CD4-positive, alpha-beta T cell treated with Interleukin-6 at 100 ng/mL for 8 hours (primary cell): ENCODE results near the gene PYGO1.
"Not testable (repeated sequence)": the region's sequence is repeated elsewhere in the genome, so short reads cannot be mapped to it uniquely, and the experiment has no call there.

ENCODE experiments used
- DNase-seq: peaks from one replicate; pipeline ENCODE4 v3.0.0-alpha.2; 2020; ENCODE audit warnings: mixed read lengths, low spot score

PYGO1 gene

GRCh38 chr15:55505407-55505806, 82.7 kb downstream of the PYGO1 start:
- DNase-seq: not testable (repeated sequence)

GRCh38 chr15:55499151-55499550, 89.0 kb downstream of the PYGO1 start:
- no peak for DNase-seq

GRCh38 chr15:55498109-55498938, 89.8 kb downstream of the PYGO1 start:
- DNase-seq: peak; percentile 71

- no peak for DNase-seq
Observed at GRCh38 chr15:55496716-55497115, 91.4 kb downstream of the PYGO1 start.

GRCh38 chr15:55494931-55495330, 93.2 kb downstream of the PYGO1 start:
- DNase-seq: no peak

GRCh38 chr15:55488952-55489600, 99.1 kb downstream of the PYGO1 start:
- not testable (repeated sequence) for DNase-seq
